BLaER1 treated with 17β-estradiol and CSF1 and Interleukin-3, amounts not matched to agents 10 nM and 100 nM (cell line): ENCODE measurements around the gene C1orf116.

Experiments
- H3K27ac ChIP-seq, 11 experiments: shearing (Covaris generic); formaldehyde crosslinking; 2 replicates each; pipeline ENCODE4 v1.8.1; 2022
- H3K27me3 ChIP-seq, 11 experiments: shearing (Covaris generic); formaldehyde crosslinking; 2 replicates each; pipeline ENCODE4 v1.8.1; 2022
- H3K36me3 ChIP-seq, 11 experiments: shearing (Covaris generic); formaldehyde crosslinking; 2 replicates each; pipeline ENCODE4 v1.8.1; 2022
- H3K4me1 ChIP-seq, 10 experiments: shearing (Covaris generic); formaldehyde crosslinking; 2 replicates each; pipeline ENCODE4 v1.8.1; 2022
- H3K4me2 ChIP-seq, 11 experiments: shearing (Covaris generic); formaldehyde crosslinking; 2 replicates each; pipeline ENCODE4 v1.8.1; 2022
- H3K4me3 ChIP-seq, 10 experiments: shearing (Covaris generic); formaldehyde crosslinking; 2 replicates each; pipeline ENCODE4 v1.8.1; 2022
- H3K9ac ChIP-seq, 11 experiments: shearing (Covaris generic); formaldehyde crosslinking; 2 replicates each; pipeline ENCODE4 v1.8.1; 2022
- H3K9me3 ChIP-seq, 11 experiments: shearing (Covaris generic); formaldehyde crosslinking; replicated peaks in 1 of 11; 2 replicates each; pipeline ENCODE4 v1.8.1; 2022
- H4K20me1 ChIP-seq, 11 experiments: shearing (Covaris generic); formaldehyde crosslinking; 2 replicates each; pipeline ENCODE4 v1.8.1; 2022
- Cebpa-rat ChIP-seq, 11 experiments: shearing (Covaris generic); IDR thresholded peaks; 2 replicates each; pipeline ENCODE4 v1.8.1; 2022

C1orf116 gene

DNA sequence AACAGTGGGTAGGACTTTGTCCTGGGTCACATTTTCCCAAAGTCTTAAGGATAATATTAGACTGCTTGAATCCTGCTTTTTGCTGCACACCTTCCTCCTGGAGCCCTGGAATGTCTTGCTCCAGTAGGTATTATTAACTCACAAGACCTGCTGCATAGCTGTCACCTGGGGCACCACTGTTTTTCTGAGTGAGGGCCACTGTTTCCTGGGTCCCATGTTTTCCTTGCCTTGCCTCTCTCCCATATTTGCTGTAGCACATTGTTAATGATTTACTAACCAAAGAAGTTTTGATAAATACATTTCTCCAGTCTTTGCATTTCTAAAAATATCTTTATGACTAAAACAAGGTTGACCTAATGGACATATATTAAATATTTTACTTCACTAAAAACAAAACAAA is 39.8 kb downstream of the C1orf116 start:
- TF ChIP-seq Cebpa-rat (IDR thresholded peaks at IDR 0.05): no peak
- Histone ChIP-seq H3K9ac (no peak overlapping the region), H3K36me3 (no peaks in the 10 kb centered on the region), H3K4me2 (no peak overlapping the region), H3K27ac (no peak overlapping the region), H3K9me3 (no peaks in the 10 kb centered on the region), H3K4me3 (no peak overlapping the region), H3K4me1 (no peaks in the 10 kb centered on the region), H4K20me1 (no peaks in the 10 kb centered on the region), H3K27me3 (no peaks in the 10 kb centered on the region)

DNA sequence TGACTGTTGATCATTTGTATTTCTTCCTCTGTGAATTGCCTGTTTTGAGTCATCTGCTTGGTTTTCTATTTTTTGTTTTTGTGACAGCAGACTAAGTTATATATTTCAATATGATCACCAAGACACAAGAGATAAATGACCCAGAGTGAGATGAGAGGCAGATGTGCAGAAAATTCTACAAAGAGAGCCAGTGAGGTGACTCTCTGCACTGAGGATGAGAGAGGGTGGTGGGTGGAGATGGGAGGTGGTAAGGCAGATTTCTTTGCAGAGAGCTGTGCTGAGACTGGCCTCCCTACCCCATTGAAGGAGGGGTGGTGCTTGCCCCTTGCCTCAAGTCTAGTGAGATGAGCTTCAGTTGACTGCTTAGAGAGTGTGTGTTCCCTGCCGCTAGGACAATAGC is 44.7 kb downstream of the C1orf116 start:
- Histone ChIP-seq H3K4me3 (no peak overlapping the region), H3K27me3 (no peaks in the 10 kb centered on the region)

DNA sequence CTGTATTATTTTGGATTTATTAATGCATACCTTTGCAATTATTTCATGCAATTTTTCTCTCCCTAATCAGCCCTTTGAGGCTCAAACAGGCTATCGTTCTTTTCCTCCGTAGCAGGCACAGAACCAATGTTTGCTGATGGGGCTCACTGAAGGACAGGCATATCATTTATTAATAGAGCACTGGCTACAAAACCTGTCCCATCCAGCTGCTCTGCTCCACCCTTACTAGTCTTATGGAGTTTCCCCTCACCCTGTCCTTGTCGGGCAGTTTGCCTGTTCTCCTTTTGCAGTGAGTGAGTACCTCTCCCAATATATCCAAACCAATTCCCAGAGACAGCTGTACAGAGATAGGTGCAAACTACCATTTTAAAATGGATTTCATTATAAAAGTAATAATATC is 45.7 kb downstream of the C1orf116 start:
- Histone ChIP-seq H3K4me1 (no peaks in the 10 kb centered on the region), H4K20me1 (no peaks in the 10 kb centered on the region), H3K4me3 (no peak overlapping the region), H3K9me3 (no peaks in the 10 kb centered on the region), H3K27ac (no peak overlapping the region), H3K4me2 (no peak overlapping the region), H3K36me3 (no peaks in the 10 kb centered on the region), H3K27me3 (no peaks in the 10 kb centered on the region), H3K9ac (no peak overlapping the region)
- no peak for TF ChIP-seq Cebpa-rat (IDR thresholded peaks at IDR 0.05)

More for the DNA sequence above, 44.7 kb downstream of the C1orf116 start:
- H3K4me2 ChIP-seq: no peak overlapping the region
- H3K9ac ChIP-seq: no peak overlapping the region
- H3K36me3 ChIP-seq: no peaks in the 10 kb centered on the region
- H3K9me3 ChIP-seq: no peaks in the 10 kb centered on the region
- no peaks in the 10 kb centered on the region for H3K4me1 ChIP-seq
- no peak overlapping the region for H3K27ac ChIP-seq
- no peak for TF ChIP-seq Cebpa-rat (IDR thresholded peaks at IDR 0.05)
- H4K20me1 ChIP-seq: no peaks in the 10 kb centered on the region

DNA sequence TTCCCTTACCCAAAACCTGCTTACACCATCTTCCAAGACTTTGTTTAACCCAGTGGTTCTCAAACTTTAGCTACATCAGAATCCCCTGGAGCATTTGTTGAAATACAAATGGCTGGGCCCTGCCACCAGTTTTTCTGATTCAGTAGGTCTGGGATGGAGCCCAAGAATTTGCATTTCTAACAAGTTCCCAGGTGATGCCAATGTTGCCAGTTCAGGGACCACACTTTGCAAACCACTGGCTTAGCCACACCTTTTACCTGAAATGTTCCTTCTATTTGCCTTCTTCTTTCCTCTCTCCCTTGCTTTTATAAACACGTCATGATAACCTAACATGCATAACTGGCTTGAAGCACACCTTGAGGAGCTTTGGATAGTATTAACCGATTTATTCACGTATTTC is 46.2 kb downstream of the C1orf116 start:
- Histone ChIP-seq H3K27me3 (no peaks in the 10 kb centered on the region), H3K4me2 (no peak overlapping the region), H3K9ac (no peak overlapping the region), H3K27ac (no peak overlapping the region), H3K9me3 (no peaks in the 10 kb centered on the region), H3K4me1 (peaks cover 0 to under 1% (median 0%) of the 10 kb centered on the region in 10 experiments; a peak in 1 of 20 replicates), H3K36me3 (no peaks in the 10 kb centered on the region), H3K4me3 (no peak overlapping the region), H4K20me1 (no peaks in the 10 kb centered on the region)
- no peak for TF ChIP-seq Cebpa-rat (IDR thresholded peaks at IDR 0.05)

DNA sequence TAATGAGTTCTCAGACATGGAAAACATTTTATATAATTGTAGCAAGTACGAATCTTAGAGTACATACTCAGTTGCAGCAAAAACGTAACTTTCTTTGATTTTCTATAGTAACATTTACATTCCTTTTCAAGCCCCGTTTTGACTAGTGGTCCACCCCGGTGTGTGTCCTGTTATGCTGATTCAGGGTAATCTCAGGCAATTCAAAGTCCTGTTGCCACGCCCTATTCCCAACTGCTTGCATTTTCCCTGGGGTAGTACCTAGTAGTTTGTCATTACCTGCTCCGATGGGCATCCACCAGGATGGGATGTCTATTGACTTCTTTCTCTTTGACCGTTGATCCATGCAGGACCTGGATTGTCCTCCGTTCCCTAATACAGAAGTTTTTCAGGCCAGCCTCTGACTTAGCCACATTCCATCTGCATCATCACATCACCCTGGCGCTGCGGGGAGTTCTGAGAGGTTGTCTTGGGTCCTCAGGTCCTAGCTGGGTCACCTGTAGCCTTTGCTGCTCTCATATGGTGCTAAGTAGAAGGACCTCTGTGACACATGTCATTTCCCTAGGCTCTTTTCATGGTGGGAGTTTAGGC is 47.3 kb downstream of the C1orf116 start:
- Histone ChIP-seq H3K27me3 (no peaks in the 10 kb centered on the region), H3K27ac (no peak overlapping the region), H3K4me2 (no peak overlapping the region), H3K36me3 (no peaks in the 10 kb centered on the region), H3K9ac (no peak overlapping the region), H3K9me3 (no peaks in the 10 kb centered on the region), H3K4me1 (peaks cover 6 to 12% (median 8%) of the 10 kb centered on the region in 10 experiments), H3K4me3 (no peak overlapping the region), H4K20me1 (no peaks in the 10 kb centered on the region)
- TF ChIP-seq Cebpa-rat (IDR thresholded peaks at IDR 0.05): no peak

DNA sequence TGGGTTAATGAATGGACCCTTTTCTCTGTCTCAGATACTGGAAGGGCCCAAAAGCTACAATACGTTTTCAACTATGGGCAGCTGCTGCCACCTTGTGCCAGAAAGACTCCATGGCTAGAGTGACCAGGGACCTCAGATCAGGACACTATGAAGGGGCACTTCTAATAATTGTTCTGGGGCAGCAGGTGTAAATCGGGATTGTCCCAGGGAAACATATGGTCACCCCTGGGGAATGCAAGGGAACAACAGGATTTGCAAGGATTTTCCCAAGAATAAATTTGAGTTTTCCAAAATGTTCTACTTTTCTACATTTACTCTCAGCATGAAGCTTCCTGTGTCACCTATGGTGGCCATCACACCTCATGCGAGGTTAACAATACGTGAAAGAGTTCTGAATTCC is 50.3 kb downstream of the C1orf116 start:
- Histone ChIP-seq H3K4me1 (peaks cover 15 to 23% (median 18%) of the 10 kb centered on the region in 10 experiments), H3K27ac (no peak overlapping the region), H4K20me1 (no peaks in the 10 kb centered on the region), H3K4me2 (no peak overlapping the region), H3K36me3 (no peaks in the 10 kb centered on the region), H3K9ac (no peak overlapping the region), H3K4me3 (no peak overlapping the region), H3K9me3 (no peaks in the 10 kb centered on the region), H3K27me3 (no peaks in the 10 kb centered on the region)
- no peak for TF ChIP-seq Cebpa-rat (IDR thresholded peaks at IDR 0.05)

DNA sequence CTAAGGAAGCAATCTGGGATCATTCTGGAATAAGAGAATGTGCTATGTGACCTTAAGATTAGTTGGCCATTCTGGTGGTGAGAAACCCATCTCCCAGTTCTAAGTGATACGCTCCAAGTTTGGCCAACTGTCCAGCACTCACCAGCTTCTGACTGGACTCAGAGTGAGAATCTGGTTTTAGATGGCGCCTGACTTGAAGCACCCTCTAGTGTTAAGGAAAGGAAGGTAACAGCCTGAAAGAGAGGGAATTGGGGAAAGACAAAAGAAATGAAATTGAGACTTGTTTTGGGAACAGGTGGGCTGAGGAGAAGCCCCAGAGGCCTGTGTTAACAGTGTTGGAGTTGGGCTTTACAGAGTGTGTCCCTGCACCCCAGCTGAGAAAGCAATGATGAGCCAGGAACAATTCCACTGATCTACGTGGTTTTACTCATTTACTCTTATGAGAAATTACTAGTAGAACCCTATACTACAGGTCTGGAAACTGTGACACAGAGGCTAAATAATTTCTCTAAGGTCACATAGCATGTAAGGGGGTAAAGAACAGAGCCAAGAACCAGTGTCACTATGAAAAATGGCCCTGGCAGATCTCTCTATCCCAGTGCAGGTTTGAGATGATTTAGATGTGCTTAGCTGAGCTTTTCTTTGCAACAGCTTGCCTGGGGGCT is 53.0 kb downstream of the C1orf116 start:
- Histone ChIP-seq H3K27ac (peak overlapping the region in 6 of 11 experiments; percentile 1 to 23 (median 17); a peak in 6 of 22 replicates), H3K9me3 (no peaks in the 10 kb centered on the region), H4K20me1 (no peaks in the 10 kb centered on the region), H3K4me3 (no peak overlapping the region), H3K9ac (peak overlapping the region in 8 of 11 experiments; percentile 1 to 38 (median 24); a peak in 9 of 22 replicates), H3K4me1 (peaks cover 15 to 23% (median 18%) of the 10 kb centered on the region in 10 experiments), H3K4me2 (peak overlapping the region; percentile 41 to 71 (median 51)), H3K27me3 (no peaks in the 10 kb centered on the region), H3K36me3 (no peaks in the 10 kb centered on the region)
- no peak for TF ChIP-seq Cebpa-rat (IDR thresholded peaks at IDR 0.05)

DNA sequence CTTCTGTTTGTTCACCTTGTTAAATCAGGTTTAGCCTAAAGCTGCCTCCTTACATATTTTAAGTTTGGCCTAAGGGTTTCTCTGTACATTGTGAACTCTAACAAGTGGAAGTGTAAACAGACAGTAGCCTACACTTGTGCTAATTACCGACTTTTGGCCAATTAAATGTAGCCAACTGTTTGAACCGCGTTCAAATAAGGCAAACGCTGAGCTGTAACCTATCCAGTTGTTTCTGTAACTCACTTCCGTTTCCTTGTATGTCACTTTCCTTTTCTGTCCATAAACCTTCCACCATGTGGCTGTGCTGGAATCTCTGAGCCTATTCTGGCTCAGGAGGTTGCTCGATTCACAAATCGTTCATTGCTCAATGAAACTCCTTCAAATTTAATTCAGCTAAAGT is 54.3 kb downstream of the C1orf116 start:
- Histone ChIP-seq H3K4me1 (peaks cover 15 to 23% (median 18%) of the 10 kb centered on the region in 10 experiments), H3K4me2 (no peak overlapping the region), H4K20me1 (no peaks in the 10 kb centered on the region), H3K27ac (no peak overlapping the region), H3K27me3 (no peaks in the 10 kb centered on the region), H3K9me3 (no peaks in the 10 kb centered on the region), H3K36me3 (no peaks in the 10 kb centered on the region), H3K9ac (no peak overlapping the region), H3K4me3 (no peak overlapping the region)
- TF ChIP-seq Cebpa-rat (IDR thresholded peaks at IDR 0.05): no peak

DNA sequence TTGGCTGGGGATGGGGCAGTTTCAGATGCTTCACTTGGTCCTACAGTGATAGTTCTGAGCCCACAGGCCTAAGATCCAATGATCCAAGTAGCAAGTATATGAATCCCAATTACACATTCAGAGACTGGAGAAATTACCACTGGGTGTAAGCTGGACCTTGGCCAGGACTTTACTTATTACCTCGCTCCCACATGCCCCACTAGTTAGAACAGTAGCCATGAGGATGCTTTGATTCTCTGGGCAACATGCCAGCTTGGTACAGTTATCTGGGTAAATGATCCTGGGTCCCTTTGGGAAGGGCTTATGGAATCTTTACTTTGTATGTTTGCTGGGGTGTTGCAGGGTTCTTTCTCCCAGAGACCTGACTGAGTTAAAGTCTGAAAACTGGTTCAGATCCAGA is 57.2 kb downstream of the C1orf116 start:
- Histone ChIP-seq H3K27ac (no peak overlapping the region), H3K9ac (no peak overlapping the region), H3K4me3 (no peak overlapping the region), H3K9me3 (no peaks in the 10 kb centered on the region), H3K4me1 (peaks cover 10 to 35% (median 24%) of the 10 kb centered on the region in 10 experiments), H4K20me1 (no peaks in the 10 kb centered on the region), H3K4me2 (no peak overlapping the region), H3K27me3 (no peaks in the 10 kb centered on the region), H3K36me3 (no peaks in the 10 kb centered on the region)
- TF ChIP-seq Cebpa-rat (IDR thresholded peaks at IDR 0.05): no peak

DNA sequence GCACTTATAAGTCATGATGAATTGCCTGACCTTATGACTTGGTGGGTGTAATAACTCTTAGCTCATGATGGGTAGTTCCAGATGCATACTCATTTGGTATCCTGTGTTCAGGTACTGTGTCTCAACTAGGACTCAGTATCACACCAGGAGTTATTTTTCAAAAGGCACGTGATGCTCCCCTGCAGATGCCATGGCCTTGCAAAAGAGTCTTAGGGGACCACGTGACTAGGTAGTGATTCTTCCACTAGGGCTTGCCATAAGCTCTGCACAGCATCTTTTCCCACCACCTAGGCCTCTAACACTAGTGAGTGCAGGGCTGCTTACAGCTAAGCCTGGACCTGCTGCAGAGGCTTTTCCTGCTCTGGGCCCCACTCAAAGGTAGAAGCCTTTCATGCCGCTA is 58.4 kb downstream of the C1orf116 start:
- H3K4me1 ChIP-seq: peaks cover 0 to 35% (median 24%) of the 10 kb centered on the region in 10 experiments; a peak in 15 of 20 replicates

More for the DNA sequence above, 58.4 kb downstream of the C1orf116 start:
- Histone ChIP-seq H3K9ac (no peak overlapping the region), H3K9me3 (no peaks in the 10 kb centered on the region), H4K20me1 (no peaks in the 10 kb centered on the region), H3K27me3 (no peaks in the 10 kb centered on the region), H3K36me3 (no peaks in the 10 kb centered on the region), H3K4me2 (no peak overlapping the region), H3K4me3 (no peak overlapping the region), H3K27ac (no peak overlapping the region)
- no peak for TF ChIP-seq Cebpa-rat (IDR thresholded peaks at IDR 0.05)
